SK-N-MC (cell line): ENCODE data around the gene MCF2L.

Experiments
- DNase-seq: peaks from one replicate; pipeline ENCODE4 v3.0.0-alpha.2; 2011; ENCODE audit warnings: low read depth, low spot score
- H3K27ac ChIP-seq: fragments of 200-600 bp; sonication (generic); 2 replicates; pipeline ENCODE4 v1.5.1; 2016; ENCODE audit warnings: mixed run types
- H3K36me3 ChIP-seq: fragments of 200-600 bp; sonication (generic); 2 replicates; pipeline ENCODE4 v1.6.1; 2017; ENCODE audit warnings: antibody characterized with exemption, low read length, mixed read lengths; ENCODE audit not compliant: insufficient read depth
- H3K4me3 ChIP-seq: fragments of 200-600 bp; sonication (generic); 2 replicates; pipeline ENCODE4 v1.5.1; 2016
- H3K9ac ChIP-seq: fragments of 200-600 bp; sonication (generic); 2 replicates; pipeline ENCODE4 v1.8.0; 2017; ENCODE audit warnings: mixed run types, mixed read lengths; ENCODE audit not compliant: insufficient read length
- H3K9me3 ChIP-seq: fragments of 200-600 bp; sonication (generic); 2 replicates; pipeline ENCODE4 v1.6.1; 2017; ENCODE audit warnings: low read depth, mild to moderate bottlenecking, antibody characterized with exemption, low read length, moderate library complexity, mixed read lengths
- EZH2 ChIP-seq: fragments of 200-600 bp; sonication (generic); IDR thresholded peaks from one replicate; pipeline ENCODE4 v1.6.1; 2017; ENCODE audit warnings: antibody characterized with exemption
- FOXP2 ChIP-seq: optimal IDR thresholded peaks from 2 replicates; pipeline ENCODE3; 2011; ENCODE audit warnings: mild to moderate bottlenecking, moderate library complexity; ENCODE audit not compliant: insufficient read depth; ENCODE audit errors: extremely low read length, control extremely low read depth
- POLR2AphosphoS5 ChIP-seq: IDR thresholded peaks from 2 replicates; pipeline ENCODE4 v1.6.1; 2012; ENCODE audit warnings: mild to moderate bottlenecking, low read depth, low read length, borderline replicate concordance

MCF2L gene

GRCh38 chr13:113064000-113064533, 95.1 kb downstream of the MCF2L start:
- H3K27ac ChIP-seq: no peak overlapping the region

GRCh38 chr13:113064534-113065405, 95.8 kb downstream of the MCF2L start:
- Histone ChIP-seq H3K27ac (no peak overlapping the region), H3K9ac (no peak overlapping the region), H3K9me3 (no peaks in the 10 kb centered on the region), H3K36me3 (no peaks in the 10 kb centered on the region), H3K4me3 (no peak overlapping the region)
- no peak for DNase-seq
- TF ChIP-seq EZH2 (no peak), POLR2AphosphoS5 (no peak), FOXP2 (no peak)

More at GRCh38 chr13:113064000-113064533, 95.1 kb downstream of the MCF2L start:
- no peak for TF ChIP-seq EZH2
- no peak for TF ChIP-seq POLR2AphosphoS5
- TF ChIP-seq FOXP2: no peak
- H3K9me3 ChIP-seq: no peaks in the 10 kb centered on the region
- no peak overlapping the region for H3K4me3 ChIP-seq
- no peak overlapping the region for H3K9ac ChIP-seq
- H3K36me3 ChIP-seq: no peaks in the 10 kb centered on the region
- no peak for DNase-seq

- Histone ChIP-seq H3K4me3 (no peak overlapping the region), H3K36me3 (no peaks in the 10 kb centered on the region)
These were observed 96.6 kb downstream of the MCF2L start for GRCh38 chr13:113065406-113066141.

GRCh38 chr13:113066142-113066455, 97.1 kb downstream of the MCF2L start:
- Histone ChIP-seq H3K27ac (no peak overlapping the region), H3K9ac (no peak overlapping the region), H3K9me3 (no peaks in the 10 kb centered on the region), H3K36me3 (no peaks in the 10 kb centered on the region), H3K4me3 (no peak overlapping the region)
- TF ChIP-seq POLR2AphosphoS5 (no peak), FOXP2 (no peak), EZH2 (no peak)
- DNase-seq: no peak

More at GRCh38 chr13:113065406-113066141, 96.6 kb downstream of the MCF2L start:
- Histone ChIP-seq H3K9ac (no peak overlapping the region), H3K9me3 (no peaks in the 10 kb centered on the region), H3K27ac (no peak overlapping the region)
- TF ChIP-seq POLR2AphosphoS5 (no peak), EZH2 (no peak), FOXP2 (no peak)
- DNase-seq: no peak

GRCh38 chr13:113066746-113067145, 97.7 kb downstream of the MCF2L start:
- H3K36me3 ChIP-seq: no peaks in the 10 kb centered on the region
- no peaks in the 10 kb centered on the region; the same call in 1 of the 2 replicates for H3K9me3 ChIP-seq
- no peak overlapping the region for H3K4me3 ChIP-seq
- H3K9ac ChIP-seq: no peak overlapping the region
- no peak for DNase-seq
- no peak overlapping the region for H3K27ac ChIP-seq
- no peak for TF ChIP-seq EZH2
- no peak for TF ChIP-seq POLR2AphosphoS5
- TF ChIP-seq FOXP2: no peak

GRCh38 chr13:113069861-113070805, 101.1 kb downstream of the MCF2L start:
- H3K36me3 ChIP-seq: no peaks in the 10 kb centered on the region
- no peak overlapping the region for H3K4me3 ChIP-seq
- no peaks in the 10 kb centered on the region; the same call in 1 of the 2 replicates for H3K9me3 ChIP-seq
- no peak overlapping the region for H3K9ac ChIP-seq
- DNase-seq: no peak
- TF ChIP-seq FOXP2 (no peak), EZH2 (no peak), POLR2AphosphoS5 (no peak)
- H3K27ac ChIP-seq: no peak overlapping the region

GRCh38 chr13:113070855-113071254, 101.8 kb downstream of the MCF2L start:
- Histone ChIP-seq H3K9me3 (no peaks in the 10 kb centered on the region; the same call in 1 of the 2 replicates), H3K4me3 (no peak overlapping the region), H3K36me3 (no peaks in the 10 kb centered on the region), H3K9ac (no peak overlapping the region), H3K27ac (no peak overlapping the region)
- no peak for TF ChIP-seq EZH2
- no peak for TF ChIP-seq POLR2AphosphoS5
- TF ChIP-seq FOXP2: no peak
- no peak for DNase-seq
